HepG2 (cell line): ENCODE data around the gene KANTR. TPM values are rescaled to one million over a fixed set of nuclear protein-coding genes. Genes with fewer than 3 reads are reported as not detected.

Experiments
- FOSL1 ChIP-seq: sonication (generic); formaldehyde crosslinking; IDR thresholded peaks from 2 replicates; pipeline ENCODE4 v1.9.0; 2021; ENCODE audit warnings: missing genetic modification reagents, borderline replicate concordance
- GATAD1 ChIP-seq: IDR thresholded peaks from 2 replicates; pipeline ENCODE4 v1.6.1; 2016; ENCODE audit warnings: missing genetic modification reagents, missing compliant biosample characterization
- IRX3 ChIP-seq: sonication (generic); formaldehyde crosslinking; IDR thresholded peaks from 2 replicates; pipeline ENCODE4 v1.8.1; 2023; ENCODE audit warnings: mild to moderate bottlenecking, low read depth, missing genetic modification reagents, borderline replicate concordance
- MED1 ChIP-seq: sonication (generic); formaldehyde crosslinking; IDR thresholded peaks from 2 replicates; pipeline ENCODE4 v1.4.0; 2020; ENCODE audit warnings: missing genetic modification reagents
- NAIF1 ChIP-seq: sonication (generic); formaldehyde crosslinking; IDR thresholded peaks from 2 replicates; pipeline ENCODE4 v1.5.0; 2020; ENCODE audit warnings: mild to moderate bottlenecking, missing genetic modification reagents, borderline replicate concordance
- PHF20 ChIP-seq: sonication (generic); formaldehyde crosslinking; IDR thresholded peaks from 2 replicates; pipeline ENCODE4 v1.5.0; 2020; ENCODE audit warnings: mild to moderate bottlenecking, missing genetic modification reagents
- RFXANK ChIP-seq: IDR thresholded peaks from 2 replicates; pipeline ENCODE4 v1.6.1; 2016
- SIN3B ChIP-seq: fragments of 150-350 bp; IDR thresholded peaks from 2 replicates; pipeline ENCODE4 v1.6.1; 2014; ENCODE audit warnings: low read length
- SYNCRIP ChIP-seq: fragments of 200-400 bp; formaldehyde crosslinking; IDR thresholded peaks from 2 replicates; pipeline ENCODE4 v1.6.1; 2018; ENCODE audit warnings: mild to moderate bottlenecking, low read depth, low read length; ENCODE audit not compliant: insufficient read depth
- THAP11 ChIP-seq: IDR thresholded peaks from 2 replicates; pipeline ENCODE4 v1.6.1; 2016; ENCODE audit warnings: missing biosample characterization, missing genetic modification reagents
- ZFY ChIP-seq: sonication (generic); formaldehyde crosslinking; IDR thresholded peaks from 2 replicates; pipeline ENCODE4 v1.4.0; 2020; ENCODE audit warnings: missing genetic modification reagents
- ZNF337 ChIP-seq: sonication (generic); formaldehyde crosslinking; IDR thresholded peaks from 2 replicates; pipeline ENCODE4 v1.5.1; 2020; ENCODE audit warnings: missing genetic modification reagents, low read depth, mild to moderate bottlenecking, borderline replicate concordance
- ZNF569 ChIP-seq: sonication (generic); formaldehyde crosslinking; IDR thresholded peaks from 2 replicates; pipeline ENCODE4 v1.5.0; 2020; ENCODE audit warnings: mild to moderate bottlenecking, missing genetic modification reagents, moderate library complexity, borderline replicate concordance
- ZNF713 ChIP-seq: sonication (generic); formaldehyde crosslinking; IDR thresholded peaks from 2 replicates; pipeline ENCODE4 v1.4.0; 2020; ENCODE audit warnings: mild to moderate bottlenecking, missing genetic modification reagents
- ZNF891 ChIP-seq: sonication (generic); formaldehyde crosslinking; IDR thresholded peaks from 2 replicates; pipeline ENCODE4 v1.5.0; 2020; ENCODE audit warnings: mild to moderate bottlenecking, missing genetic modification reagents
- polyA plus RNA-seq, 8 experiments: library from polyadenylated mRNA; depleted of rRNA in 3 of 8; stranded (reverse) in 7 of 8; unstranded in 1 of 8; fragments of >200 nt; fragmentation: Illumina TruSeq in 4 of 8; extraction: Trizol in 4 of 8; gene quantifications; 2 replicates each; pipeline versions ENCODE4 v1.2.1 to v1.2.3, GENCODE V29; 2011 to 2016; ENCODE audit warnings: low read depth in 4 of 8, missing spikeins in 1 of 8, mixed read lengths in 1 of 8; ENCODE audit not compliant: insufficient read depth in 1 of 8
- total RNA-seq, 5 experiments: library from RNA; depleted of rRNA; stranded (reverse); fragments of >200 nt; fragmentation: Illumina TruSeq; extraction: Trizol; gene quantifications; 2 replicates each; pipeline ENCODE4 v1.2.3, GENCODE V29; 2016; ENCODE audit warnings: low read depth in 1 of 5
- TF ChIP-seq, protein P1 (sequence below): sonication (generic); formaldehyde crosslinking; IDR thresholded peaks from 2 replicates; pipeline ENCODE4 v1.4.0; 2020; ENCODE audit warnings: mild to moderate bottlenecking, missing genetic modification reagents, borderline replicate concordance
- TF ChIP-seq, protein P2 (sequence below), 2 experiments: sonication (generic) in 1 of 2; formaldehyde crosslinking in 1 of 2; IDR thresholded peaks; 2 replicates each; pipeline versions ENCODE4 v1.4.0 to v1.6.1; 2018 to 2020; ENCODE audit warnings: missing genetic modification reagents in 2 of 2, borderline replicate concordance in 1 of 2, low read depth in 1 of 2, mild to moderate bottlenecking in 1 of 2, missing biosample characterization in 1 of 2
- TF ChIP-seq, protein P3 (sequence below): sonication (generic); formaldehyde crosslinking; IDR thresholded peaks from 2 replicates; pipeline ENCODE4 v1.5.0; 2020; ENCODE audit warnings: missing genetic modification reagents
- TF ChIP-seq, protein P4 (sequence below): sonication (generic); formaldehyde crosslinking; IDR thresholded peaks from 2 replicates; pipeline ENCODE4 v1.4.0; 2020; ENCODE audit warnings: missing genetic modification reagents
- TF ChIP-seq, protein P5 (sequence below): sonication (generic); formaldehyde crosslinking; IDR thresholded peaks from 2 replicates; pipeline ENCODE4 v1.8.1; 2023; ENCODE audit warnings: mild to moderate bottlenecking, missing genetic modification reagents, borderline replicate concordance

KANTR gene
- total and polyA plus RNA-seq, 2 of the 13 experiments (the other 11 are each of a cell fraction or from before 2014, with no cell fraction given) = 4.4 to 9.0 TPM

DNA sequence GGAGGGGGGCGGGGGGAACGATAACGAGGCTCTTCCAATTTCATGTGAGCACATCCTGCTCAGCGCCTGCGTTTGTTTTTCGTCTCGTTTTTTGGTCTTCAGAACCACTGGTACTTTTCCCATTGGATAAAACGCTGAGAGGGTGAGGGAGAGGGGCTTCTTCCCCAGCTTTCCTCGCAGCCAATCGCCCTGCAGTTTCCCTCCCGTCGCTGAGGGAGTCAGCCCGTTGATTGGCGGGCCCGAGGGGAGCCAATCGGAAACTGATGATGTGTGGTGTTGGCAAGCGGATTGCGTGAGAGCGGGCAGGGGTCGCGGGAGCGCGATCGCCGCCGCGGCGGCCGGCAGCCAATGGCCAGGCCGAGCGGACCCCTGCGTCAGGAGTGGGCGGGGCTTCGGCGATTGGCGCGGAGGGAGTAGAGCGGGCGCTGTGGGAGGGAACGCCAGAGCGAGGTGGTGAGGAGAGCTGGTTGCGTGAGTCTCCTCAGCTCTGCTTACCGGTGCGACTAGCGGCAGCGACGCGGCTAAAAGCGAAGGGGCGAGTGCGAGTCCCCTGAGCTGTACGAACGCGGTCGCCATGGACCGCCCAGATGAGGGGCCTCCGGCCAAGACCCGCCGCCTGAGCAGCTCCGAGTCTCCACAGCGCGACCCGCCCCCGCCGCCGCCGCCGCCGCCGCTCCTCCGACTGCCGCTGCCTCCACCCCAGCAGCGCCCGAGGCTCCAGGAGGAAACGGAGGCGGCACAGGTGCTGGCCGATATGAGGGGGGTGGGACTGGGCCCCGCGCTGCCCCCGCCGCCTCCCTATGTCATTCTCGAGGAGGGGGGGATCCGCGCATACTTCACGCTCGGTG, 11.8 kb upstream of the KANTR start, which contains the start of gene TSPYL2 (continued):
- TF ChIP-seq PHF20 (no peak), ZNF891 (CRISPR knock-in tag) (no peak), THAP11 (CRISPR knock-in tag) (0 out of 2 replicates have a peak, but pooled peaks have one; percentile 39), FOSL1 (no peak), ZNF713 (CRISPR knock-in tag) (no peak), ZNF337 (no peak), SIN3B (no peak), ZNF569 (no peak), RFXANK (CRISPR knock-in tag) (peak; percentile 99), SYNCRIP (no peak), NAIF1 (CRISPR knock-in tag) (no peak), GATAD1 (CRISPR knock-in tag) (peak; percentile 48; the same call in 1 of the 2 replicates), IRX3 (no peak), ZFY (CRISPR knock-in tag) (peak; percentile 43; the same call in 1 of the 2 replicates), MED1 (CRISPR knock-in tag) (no peak)
- TF ChIP-seq, protein P1, sequence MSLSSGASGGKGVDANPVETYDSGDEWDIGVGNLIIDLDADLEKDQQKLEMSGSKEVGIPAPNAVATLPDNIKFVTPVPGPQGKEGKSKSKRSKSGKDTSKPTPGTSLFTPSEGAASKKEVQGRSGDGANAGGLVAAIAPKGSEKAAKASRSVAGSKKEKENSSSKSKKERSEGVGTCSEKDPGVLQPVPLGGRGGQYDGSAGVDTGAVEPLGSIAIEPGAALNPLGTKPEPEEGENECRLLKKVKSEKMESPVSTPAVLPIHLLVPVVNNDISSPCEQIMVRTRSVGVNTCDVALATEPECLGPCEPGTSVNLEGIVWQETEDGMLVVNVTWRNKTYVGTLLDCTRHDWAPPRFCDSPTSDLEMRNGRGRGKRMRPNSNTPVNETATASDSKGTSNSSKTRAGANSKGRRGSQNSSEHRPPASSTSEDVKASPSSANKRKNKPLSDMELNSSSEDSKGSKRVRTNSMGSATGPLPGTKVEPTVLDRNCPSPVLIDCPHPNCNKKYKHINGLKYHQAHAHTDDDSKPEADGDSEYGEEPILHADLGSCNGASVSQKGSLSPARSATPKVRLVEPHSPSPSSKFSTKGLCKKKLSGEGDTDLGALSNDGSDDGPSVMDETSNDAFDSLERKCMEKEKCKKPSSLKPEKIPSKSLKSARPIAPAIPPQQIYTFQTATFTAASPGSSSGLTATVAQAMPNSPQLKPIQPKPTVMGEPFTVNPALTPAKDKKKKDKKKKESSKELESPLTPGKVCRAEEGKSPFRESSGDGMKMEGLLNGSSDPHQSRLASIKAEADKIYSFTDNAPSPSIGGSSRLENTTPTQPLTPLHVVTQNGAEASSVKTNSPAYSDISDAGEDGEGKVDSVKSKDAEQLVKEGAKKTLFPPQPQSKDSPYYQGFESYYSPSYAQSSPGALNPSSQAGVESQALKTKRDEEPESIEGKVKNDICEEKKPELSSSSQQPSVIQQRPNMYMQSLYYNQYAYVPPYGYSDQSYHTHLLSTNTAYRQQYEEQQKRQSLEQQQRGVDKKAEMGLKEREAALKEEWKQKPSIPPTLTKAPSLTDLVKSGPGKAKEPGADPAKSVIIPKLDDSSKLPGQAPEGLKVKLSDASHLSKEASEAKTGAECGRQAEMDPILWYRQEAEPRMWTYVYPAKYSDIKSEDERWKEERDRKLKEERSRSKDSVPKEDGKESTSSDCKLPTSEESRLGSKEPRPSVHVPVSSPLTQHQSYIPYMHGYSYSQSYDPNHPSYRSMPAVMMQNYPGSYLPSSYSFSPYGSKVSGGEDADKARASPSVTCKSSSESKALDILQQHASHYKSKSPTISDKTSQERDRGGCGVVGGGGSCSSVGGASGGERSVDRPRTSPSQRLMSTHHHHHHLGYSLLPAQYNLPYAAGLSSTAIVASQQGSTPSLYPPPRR = no peak
- TF ChIP-seq, protein P2, sequence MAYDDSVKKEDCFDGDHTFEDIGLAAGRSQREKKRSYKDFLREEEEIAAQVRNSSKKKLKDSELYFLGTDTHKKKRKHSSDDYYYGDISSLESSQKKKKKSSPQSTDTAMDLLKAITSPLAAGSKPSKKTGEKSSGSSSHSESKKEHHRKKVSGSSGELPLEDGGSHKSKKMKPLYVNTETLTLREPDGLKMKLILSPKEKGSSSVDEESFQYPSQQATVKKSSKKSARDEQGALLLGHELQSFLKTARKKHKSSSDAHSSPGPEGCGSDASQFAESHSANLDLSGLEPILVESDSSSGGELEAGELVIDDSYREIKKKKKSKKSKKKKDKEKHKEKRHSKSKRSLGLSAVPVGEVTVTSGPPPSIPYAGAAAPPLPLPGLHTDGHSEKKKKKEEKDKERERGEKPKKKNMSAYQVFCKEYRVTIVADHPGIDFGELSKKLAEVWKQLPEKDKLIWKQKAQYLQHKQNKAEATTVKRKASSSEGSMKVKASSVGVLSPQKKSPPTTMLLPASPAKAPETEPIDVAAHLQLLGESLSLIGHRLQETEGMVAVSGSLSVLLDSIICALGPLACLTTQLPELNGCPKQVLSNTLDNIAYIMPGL (CRISPR knock-in tag; IDR thresholded peaks at IDR 0.05; ENCODE audit: borderline replicate concordance in 1 of 2, low read depth in 1 of 2) = no peak
- TF ChIP-seq, protein P3, sequence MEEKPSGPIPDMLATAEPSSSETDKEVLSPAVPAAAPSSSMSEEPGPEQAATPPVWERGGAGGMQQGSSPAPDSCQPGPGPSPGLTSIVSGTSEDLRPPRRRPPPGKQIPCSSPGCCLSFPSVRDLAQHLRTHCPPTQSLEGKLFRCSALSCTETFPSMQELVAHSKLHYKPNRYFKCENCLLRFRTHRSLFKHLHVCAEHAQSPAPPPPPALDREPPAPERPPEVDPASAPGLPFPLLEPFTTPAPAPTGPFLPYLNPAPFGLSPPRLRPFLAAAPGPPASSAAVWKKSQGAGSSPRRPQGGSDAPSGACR (CRISPR knock-in tag) = no peak
- TF ChIP-seq, protein P4, sequence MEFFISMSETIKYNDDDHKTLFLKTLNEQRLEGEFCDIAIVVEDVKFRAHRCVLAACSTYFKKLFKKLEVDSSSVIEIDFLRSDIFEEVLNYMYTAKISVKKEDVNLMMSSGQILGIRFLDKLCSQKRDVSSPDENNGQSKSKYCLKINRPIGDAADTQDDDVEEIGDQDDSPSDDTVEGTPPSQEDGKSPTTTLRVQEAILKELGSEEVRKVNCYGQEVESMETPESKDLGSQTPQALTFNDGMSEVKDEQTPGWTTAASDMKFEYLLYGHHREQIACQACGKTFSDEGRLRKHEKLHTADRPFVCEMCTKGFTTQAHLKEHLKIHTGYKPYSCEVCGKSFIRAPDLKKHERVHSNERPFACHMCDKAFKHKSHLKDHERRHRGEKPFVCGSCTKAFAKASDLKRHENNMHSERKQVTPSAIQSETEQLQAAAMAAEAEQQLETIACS (CRISPR knock-in tag) = no peak
- TF ChIP-seq, protein P5, sequence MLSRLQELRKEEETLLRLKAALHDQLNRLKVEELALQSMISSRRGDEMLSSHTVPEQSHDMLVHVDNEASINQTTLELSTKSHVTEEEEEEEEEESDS (CRISPR knock-in tag) = no peak
